CD4-positive, alpha-beta T cell treated with Interleukin-12 subunit alpha and Interleukin-12 subunit beta, for 1 hour (primary cell): Measurements from ENCODE around the gene MYMK.

Experiments used
- DNase-seq: peaks from one replicate; pipeline ENCODE4 v3.0.0-alpha.2; 2020

Gene MYMK

DNA sequence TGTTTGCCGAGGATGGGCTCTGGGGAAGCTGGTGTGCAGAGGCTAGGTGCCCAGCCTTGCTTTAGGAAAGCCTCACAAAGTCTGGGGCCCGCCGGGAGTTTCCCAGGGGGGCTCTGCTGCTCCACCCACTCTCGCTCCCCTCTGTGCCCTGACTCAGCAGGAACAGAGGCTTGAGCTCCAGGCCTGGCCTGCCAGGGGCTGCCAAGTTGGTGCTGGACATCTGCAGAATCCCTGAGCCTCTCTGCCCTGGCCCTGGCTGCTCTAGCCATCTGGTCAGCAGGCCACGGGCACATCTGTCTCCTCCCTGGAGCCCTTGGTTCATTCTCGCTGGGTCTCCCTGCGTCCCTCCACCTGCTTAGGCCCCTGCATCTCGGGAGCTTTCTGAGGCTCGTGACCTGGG lies 9.1 kb upstream of the MYMK start:
- no peak for DNase-seq

DNA sequence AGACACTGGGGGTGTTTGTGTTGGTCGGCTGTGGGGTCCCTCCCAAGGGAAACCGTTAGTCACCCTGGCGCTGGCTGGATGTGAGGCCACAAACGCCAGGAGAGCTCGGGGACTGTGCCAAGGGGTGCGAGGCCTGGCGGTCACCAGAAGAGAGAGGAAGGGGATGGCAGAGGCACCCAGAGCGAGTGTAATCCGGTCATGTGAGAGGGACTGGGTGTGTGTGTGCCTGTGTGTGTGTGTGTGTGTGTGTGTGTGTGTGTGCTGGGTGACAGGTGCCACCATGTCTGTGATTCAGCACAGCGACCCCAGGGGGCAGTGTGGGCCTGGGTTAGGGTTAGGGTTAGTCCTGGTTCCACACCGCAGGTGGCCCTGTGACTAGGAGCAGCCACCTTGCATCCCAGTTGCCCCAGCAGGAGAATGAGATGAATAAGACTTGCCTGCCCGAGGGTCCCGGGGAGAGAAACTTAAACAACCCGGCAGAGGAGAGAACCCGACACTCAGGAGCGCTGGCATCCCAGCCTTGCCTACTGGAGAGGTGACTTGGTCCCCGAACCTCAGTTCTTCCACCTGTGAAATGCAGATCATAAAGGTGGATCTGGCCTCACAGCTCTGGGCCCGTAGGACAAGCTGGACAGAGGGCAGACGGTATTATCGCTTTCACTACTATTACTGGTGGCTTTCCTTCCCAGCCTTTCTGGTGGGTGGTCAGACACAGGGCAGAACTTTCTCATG lies 8.3 kb upstream of the MYMK start:
- peak; percentile 68 for DNase-seq

DNA sequence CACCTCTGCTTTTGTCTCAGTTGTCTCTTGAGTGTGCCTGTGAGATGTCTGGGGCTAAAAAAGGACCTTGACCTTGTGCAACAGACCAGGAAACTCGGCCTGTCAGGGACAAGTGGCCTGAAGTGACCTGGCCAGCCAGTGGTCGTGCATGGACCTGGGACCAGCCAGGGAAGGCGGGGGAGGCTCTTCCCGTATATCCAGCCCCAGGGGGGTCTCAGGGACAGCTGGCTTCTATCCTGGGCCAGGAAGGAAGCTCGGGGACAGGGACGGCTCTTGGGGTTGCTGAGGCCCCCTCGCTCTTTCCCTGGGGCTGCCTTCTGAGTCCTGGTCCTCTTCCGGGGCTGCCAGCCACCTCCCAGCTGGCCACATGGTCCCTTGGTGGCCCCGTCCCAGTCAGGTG lies 6.5 kb upstream of the MYMK start:
- DNase-seq: no peak

DNA sequence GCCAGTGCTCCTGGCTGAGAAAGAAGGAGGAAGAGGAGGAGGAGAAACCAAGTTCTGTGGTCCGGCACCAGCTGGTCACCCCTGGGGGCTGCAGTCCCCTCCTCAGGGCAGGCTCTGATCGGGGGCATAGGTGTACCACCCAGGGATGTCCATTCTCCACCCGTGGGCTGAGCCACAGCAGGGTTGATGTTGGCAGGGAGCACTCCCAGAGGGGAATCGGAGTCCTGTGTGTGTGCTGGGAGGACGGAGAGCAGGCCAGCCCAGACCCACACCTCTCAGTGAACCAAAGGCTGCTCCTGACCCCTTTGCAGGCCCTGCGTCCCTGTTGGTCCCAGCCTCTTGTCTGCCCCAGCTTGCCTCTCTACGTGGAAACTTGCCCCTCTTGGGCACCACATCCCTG lies 5.1 kb upstream of the MYMK start:
- no peak for DNase-seq

DNA sequence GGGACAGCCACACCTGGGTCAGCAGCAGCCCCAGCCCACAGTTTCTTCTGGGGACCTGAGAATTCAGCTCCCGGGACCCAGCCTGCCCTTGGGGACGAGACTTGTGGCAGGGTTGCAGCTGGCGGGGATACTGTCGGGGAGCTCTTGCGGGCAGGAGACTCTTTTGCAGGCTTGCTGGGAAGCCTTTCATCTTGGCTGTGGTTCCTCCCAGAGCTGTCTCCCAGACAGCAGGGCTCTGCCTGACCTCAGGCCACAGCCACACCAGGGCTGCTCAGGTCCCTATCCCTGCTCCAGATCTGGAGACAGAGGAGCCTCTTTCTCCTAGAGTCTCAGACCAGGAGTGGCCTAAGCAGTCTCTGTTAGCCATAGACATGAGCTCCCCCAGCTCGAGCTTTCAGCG lies 4.7 kb upstream of the MYMK start:
- no peak for DNase-seq

DNA sequence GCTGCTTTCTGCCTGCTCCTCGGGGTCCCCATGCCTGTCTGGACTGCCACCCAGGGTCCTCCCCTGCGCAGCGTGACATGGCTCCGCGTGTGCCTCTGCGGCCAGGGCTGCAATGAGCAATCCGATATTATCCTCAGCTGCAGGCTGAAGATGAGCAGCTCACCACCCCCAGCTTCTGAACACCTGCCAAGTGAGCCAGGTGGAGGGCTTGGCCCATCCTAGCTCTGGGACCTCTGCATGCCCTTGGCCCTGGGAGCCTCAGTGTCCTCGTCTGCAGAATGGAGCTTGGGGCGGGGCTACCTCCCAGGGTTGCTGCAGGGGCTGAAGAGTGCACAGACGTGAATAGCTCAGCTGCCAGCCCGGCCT lies 4.1 kb upstream of the MYMK start:
- DNase-seq: no peak

DNA sequence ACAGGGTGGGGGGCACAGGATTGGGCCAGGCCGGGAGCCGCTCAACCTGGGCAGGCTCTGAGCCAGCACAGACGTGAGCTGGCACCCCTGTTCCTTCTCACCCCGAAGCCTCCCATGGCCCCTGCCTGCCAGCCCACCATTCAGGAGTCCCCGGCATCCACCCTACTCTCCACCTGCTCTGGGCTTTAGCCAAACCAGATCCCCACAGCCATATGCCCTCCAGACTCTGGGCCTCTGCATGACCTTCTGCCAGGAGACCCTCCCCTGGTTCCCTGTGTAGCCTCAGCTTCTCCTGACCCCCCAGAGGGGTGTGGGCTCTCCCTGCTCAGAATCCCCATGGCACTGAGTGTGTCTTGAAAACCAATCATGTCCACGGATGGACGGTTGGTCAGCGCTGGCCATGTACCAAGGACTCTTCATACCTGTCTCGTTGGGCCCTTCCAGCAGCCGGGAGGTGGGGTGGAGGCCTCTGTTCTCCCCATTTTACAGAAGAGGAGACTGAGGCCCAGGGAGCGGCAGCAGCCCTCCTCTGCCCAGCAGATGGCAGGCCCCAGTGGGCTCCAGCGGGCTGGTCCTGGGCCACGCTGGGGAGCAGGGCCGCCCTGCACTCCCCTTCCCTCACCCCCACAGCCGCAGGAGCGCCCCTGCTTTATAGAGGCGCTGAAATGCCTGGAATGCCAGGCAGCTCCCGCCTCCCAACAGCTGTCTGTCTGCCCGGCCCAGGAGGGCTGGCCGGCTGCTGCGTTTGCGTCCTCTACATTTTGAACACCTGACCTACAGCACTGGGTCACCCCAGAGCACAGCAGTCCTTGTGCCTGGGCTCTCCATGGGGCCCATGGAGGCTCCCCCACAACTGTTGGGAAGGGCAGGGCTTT lies 3.5 kb upstream of the MYMK start:
- no peak for DNase-seq

DNA sequence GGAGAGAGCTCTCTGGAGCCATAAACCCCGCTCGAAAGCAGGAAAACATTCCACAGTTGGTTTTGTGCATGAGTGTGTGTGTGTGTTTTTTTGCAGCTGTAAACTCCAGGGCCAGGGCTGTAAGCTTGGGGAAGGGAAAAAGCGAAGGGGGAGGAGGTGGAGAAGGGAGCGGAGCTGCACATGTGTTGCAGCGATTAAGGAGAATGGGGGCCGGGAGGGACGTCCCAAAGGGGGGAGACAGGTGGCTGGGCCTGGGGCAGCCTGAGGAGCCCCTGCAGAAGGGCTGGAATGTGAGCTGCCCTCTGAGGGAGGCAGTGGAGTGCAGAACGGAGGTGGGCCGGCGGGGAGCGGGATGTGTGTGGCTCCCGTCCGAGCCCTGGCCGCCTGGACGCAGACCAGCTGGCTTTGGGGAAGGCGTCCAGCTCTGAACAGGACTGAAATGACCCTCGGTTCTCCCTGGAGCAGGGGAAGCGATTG lies 2.7 kb upstream of the MYMK start:
- DNase-seq: no peak

DNA sequence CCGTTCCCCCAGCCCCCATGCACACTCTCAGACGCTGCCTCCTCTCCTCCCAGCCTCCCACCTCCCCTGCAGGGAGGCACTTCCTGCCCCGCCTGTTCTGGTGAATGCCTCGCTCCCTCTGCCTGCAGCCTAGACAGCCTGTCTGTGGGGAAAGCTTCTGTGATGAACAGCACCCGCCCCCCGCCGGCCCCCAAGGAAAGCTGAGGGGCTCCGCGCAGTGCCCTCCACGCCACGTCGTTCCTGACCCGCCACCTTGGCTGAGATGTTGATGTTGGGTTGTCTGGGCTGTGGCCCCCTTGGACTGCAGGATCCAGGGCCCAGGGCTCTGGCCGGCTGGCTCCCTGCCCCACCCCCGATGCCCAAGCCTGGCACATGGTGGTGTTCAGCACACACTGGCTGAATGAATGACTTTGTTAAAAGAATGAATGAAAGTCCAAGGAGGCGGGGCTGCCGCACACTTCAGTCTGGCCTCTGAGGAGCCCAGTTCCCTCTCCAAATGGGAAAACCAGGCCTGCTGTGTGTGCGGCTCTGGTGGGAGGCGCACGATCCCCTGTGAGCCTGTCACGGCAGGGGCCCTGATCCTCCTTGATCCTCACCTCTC lies 2.1 kb upstream of the MYMK start:
- DNase-seq: no peak

DNA sequence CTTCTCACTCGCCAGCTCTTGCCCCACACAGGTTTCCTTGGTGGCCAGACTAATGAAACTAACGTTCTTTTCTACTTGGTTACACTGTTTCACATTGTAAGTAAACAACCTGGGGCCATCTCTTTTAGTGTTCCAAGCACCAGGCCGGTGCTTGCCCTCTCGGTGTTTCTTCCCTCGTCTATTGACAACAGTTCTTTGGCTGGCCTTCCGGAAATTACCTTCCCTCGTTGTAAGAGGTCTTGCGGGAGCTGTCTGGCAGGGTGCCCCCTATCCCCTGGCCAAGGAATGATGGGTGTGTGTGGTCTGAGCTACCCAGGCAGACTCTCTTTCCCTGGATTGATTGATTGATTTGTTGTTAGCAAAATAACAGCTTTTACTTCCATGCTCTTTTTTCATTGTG lies 918 bp upstream of the MYMK start:
- no peak for DNase-seq

DNA sequence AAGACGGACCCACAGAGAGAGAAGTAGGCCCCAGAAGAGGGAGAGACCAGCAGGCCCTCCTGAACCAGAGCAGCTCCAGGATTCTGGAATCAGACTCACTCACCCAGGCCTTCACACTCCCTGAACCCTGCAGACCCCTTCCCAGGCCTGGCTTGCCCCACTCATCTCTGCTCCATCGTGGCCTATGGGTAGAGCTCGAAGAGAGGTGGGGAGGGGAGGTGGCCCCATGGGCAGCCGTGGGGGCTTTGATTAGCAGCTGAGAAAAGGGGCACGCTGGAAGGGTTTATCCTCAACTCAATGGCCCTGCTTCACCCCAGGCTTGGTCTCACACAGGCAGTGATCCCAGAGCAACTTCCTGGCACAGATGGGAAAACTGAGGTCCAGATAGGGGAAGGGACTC lies 613 bp downstream of the MYMK start:
- DNase-seq: no peak

DNA sequence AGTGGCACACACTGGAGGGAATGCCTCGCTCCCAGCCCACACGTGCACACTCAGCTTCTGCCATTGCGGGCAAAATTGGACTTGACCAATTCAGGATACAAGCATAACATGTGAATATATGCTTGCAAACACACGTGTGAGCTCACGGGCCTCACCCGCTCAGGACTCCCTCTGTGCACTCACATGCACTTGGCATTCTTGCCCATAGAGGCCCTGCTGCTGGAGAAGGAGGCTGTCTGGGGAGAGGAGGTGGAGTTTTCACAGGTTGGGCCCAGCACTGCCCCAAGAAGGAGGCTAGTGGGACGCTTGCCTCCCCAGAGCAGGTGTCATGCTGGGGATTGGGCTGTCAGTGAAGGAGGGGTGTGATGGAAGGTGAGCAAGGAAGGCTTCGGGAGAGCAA lies 1.7 kb downstream of the MYMK start:
- no peak for DNase-seq

DNA sequence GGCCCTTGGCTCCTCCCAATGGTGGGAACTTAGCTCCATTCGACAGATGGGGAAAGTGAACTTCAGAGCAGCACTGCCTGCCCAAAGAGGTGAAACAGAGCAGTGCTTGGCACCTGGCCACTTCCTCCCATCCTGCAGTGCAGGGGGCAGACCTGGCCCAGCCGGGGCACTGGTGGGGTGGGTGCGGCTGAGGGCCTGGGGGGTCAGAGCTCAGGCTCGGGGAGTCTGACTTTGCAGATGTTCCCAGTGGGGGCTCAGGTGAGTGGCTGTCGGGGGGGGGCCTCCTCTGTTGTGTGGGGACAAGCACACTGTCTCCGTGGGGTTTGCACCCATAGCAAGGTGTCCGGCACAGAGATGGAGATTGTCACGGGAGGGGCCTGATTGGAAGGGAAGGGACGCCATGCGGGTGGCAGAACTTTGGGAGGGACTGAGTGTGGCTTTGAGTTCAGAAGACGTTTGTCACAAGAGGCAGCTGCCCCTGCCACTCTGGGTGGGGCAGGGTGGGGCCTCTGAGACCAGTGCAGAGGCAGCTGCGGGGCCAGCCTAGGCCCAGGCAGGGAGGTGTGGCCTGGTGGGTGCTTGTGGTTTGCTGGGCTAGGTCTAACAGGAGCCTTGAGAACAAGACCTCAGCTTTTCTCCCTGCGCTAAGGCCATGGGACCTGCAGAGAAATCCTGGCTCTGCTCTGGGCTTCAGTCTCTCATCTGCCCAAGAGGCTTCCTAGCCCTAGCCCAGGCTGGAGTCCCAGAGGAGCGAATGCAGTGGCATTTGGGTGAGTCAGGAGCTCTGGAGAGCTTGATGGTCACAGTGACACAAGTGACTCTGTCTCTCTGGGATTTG lies 2.5 kb downstream of the MYMK start:
- no peak for DNase-seq

DNA sequence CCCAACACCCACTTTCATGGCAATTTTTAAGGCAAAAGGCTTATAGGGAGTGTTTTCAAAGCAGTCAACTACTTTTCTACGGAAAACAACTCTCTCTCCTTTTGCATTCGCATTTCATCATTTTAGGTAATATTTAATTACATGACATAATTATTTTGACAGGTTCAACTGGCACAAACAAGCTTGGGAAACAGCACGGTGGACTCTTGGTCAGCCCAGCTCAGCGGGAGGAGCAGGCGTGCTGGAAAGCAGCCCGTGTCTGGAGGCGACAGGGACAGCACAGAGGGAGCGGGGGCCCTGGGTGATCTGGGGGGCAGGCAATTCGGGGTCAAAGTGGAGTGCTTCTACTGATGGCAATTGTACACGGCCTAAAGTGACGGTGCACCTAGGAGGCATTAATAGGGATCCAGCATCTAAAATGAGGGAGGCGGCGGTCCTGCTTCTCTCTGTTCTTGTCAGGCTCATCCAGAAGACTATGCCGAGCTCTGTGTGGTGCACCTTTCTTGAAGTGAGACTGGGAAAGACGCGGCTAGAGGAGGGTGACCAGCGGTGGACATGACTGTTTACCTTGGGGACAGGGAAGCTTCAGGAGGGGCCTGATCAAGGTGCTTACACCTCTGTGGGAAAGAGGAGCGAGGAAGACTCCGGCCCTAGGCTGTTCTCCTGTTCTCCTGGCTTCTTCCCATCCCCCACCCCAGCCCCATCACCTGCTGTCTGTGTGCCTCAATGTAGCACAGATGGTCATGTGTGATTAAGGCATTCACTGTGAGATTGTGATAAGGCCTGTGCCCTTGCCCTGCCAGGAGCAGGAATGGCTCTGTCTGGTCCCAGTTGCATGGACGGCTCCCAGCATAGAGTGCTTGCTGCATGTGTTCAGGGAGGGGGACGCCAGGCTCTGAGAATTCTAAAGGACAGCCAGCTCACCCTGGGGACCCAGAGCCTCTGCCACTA lies 3.4 kb downstream of the MYMK start:
- no peak for DNase-seq

DNA sequence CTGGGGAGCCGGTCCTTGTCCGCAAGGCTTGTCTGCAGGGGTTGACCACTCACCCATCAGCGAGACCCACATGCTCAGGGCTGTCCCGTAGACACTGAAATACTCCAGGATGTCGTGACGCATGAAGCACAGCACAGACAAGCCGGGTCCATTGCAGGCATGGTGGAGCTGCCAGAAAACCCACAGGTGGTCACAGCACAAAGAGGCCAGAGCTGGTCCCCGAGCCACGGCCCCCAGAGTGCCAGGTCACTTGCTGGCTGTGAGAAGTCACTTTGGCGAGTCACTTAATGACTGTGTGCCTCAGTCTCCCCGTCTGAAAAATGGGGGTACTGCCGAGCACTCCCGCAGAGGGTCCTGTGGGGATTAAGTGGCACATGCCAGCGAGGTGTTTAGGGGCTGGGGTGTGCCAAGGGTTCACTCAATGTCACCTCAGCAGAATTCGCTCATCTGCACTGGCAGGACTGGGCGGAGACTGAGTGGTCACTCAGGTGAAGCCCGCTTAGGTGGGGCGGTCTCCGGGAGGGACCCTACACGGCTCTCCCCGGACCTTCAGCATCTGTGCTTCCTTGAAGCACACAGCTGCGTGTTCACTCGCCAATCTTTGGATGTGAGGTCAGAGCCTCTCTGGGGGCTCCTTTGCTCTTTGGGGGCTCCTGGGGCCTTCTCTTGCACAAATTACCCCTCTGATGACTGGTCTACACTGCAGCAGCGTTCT lies 4.5 kb downstream of the MYMK start:
- no peak for DNase-seq

DNA sequence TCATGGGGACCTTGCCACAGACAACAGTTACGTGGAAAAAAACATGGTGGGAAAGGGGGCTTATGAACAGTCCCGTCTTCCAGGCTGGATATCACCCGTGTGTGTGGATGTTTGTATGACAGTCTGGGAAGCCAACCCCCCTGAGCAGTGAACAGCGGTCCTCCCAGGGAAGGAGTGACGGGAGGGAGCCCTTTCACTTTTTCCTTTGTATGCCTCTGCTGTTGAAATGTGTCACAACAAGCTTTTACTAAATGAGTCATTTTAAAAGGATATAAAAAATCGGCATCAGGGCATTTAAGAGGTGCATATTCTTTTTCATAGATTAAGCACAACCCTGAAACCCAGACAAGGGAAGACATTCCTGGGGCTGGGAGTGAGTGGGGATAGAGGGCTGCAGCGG lies 5.1 kb downstream of the MYMK start:
- DNase-seq: no peak

DNA sequence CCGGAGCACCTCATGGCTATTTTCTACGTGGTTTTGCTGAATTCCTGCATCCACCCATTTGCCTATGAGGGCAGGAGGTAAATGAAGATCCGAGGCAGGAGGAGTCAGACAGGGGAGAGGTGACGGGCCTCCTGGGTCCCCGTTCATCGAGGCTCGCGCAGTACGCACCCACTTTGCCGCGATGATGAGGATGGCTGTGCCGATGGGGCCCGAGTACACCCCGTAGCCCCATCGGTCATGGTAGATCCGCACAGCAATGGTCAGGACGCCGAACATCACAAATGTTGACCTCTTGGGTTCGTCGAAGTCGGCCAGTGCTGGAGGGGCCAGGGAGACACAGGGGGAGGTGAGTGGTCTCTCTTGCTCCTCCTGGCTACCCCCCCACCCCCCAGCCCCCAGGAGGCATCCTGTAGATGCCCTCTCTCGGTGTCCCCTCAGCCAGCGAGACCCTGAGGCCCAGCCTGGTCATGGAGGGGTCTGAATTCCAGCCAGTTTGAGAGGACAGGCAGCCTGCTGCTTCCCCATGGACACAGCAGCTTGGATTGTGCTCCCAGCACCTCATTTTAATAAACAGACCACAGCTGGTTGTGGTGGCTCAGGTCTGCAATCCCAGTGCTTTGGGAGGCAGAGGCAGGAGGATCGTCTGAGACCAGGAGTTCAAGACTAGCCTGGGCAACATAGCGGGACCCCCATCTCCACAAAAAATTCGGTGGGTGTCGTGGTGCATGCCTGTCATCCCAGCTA lies 5.9 kb downstream of the MYMK start:
- DNase-seq: no peak

DNA sequence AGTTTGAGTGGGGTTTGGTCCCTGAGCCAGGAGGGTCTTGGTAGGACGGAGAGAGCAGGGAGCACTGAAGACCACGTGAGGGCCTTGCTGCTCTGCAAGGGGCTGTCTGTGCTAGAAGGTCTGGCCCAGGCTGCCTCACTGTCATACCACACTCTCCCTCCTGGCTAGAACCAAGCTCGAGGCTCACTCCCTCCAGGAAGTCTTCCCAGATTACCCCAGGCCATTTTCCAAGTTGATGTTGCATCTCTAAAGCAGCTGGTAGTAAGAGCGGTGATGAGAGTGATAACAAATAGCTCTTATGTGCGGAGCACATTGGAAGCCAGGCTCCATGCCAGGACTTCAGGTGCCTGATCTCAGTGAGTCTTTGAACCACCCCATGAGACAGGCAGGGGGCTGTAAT lies 6.6 kb downstream of the MYMK start:
- DNase-seq: no peak

DNA sequence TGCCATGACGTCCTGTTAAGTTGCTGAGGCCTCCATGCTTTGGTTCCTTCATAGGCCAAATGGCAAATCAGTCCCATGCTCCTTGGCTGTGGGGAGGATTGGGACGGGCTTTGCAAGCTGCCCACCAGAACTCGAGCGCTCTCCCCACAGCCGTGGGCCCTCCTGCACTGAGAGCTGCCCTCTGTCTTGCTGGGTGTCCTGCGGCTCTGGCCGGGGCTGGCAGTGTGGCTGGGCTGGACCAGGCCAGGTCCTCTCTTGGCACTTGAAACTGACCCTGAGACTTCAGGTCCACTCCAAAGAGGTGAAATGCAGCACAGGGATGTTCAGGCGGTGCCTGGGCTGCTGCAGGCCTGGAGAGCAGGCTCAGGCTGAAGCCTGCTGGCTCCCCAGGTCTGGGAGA lies 7.0 kb downstream of the MYMK start:
- DNase-seq: no peak

DNA sequence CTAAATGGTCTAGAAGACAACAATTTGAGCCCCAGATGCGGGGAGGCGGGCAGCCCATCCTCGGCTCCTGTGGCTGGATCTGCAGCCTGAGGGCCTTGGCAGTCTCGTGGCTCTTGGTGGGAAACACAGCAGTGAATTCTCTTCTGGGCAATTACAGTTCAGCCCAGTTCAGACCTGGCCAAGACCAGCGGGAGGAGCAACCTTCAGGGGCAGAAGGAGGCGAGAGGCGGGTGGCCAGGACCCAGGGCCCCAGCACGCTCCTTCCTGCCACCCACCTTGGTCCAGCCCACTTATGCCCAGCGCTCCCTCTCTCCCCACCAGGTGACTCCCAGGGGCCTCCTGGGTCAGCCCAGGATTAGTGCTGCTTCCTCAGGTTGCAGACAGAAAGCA lies 7.8 kb downstream of the MYMK start:
- DNase-seq: no peak
